Islet of Langerhans (tissue), 1 donor: Measurements from ENCODE around the gene ACAP2.
"Not testable (repeated sequence)": the region's sequence is repeated elsewhere in the genome, so short reads cannot be mapped to it uniquely, and the experiment has no call there.

Experiments used
- FAIRE-seq: peaks from one replicate; lab custom pipeline; 2011; peaks lifted over from hg19 to GRCh38; lab: Jason Lieb, UNC

Gene ACAP2

GRCh38 chr3:195443391-195443989, 670 bp upstream of the ACAP2 start:
- FAIRE-seq, result peak; percentile 75

- FAIRE-seq, result no peak
Measured at GRCh38 chr3:195441992-195442572, 738 bp downstream of the ACAP2 start.

- FAIRE-seq, result no peak
Measured at GRCh38 chr3:195441476-195441991, 1.3 kb downstream of the ACAP2 start.

- FAIRE-seq, result no peak
Measured at GRCh38 chr3:195441051-195441450, 1.8 kb downstream of the ACAP2 start.

- no peak for FAIRE-seq
Measured at GRCh38 chr3:195440379-195440778, 2.4 kb downstream of the ACAP2 start.

GRCh38 chr3:195438371-195438770, 4.4 kb downstream of the ACAP2 start:
- no peak for FAIRE-seq

- FAIRE-seq, result no peak
Measured at GRCh38 chr3:195425849-195426248, 17.0 kb downstream of the ACAP2 start.

GRCh38 chr3:195423818-195424217, 19.0 kb downstream of the ACAP2 start:
- FAIRE-seq, result peak; percentile 45

- no peak for FAIRE-seq
Measured at GRCh38 chr3:195421400-195421799, 21.4 kb downstream of the ACAP2 start.

GRCh38 chr3:195416795-195417194, 26.0 kb downstream of the ACAP2 start:
- FAIRE-seq, result no peak

GRCh38 chr3:195411836-195412235, 31.0 kb downstream of the ACAP2 start:
- FAIRE-seq, result no peak

GRCh38 chr3:195410546-195410945, 32.3 kb downstream of the ACAP2 start:
- no peak for FAIRE-seq

- FAIRE-seq, result no peak
Measured at GRCh38 chr3:195407531-195408409, 35.0 kb downstream of the ACAP2 start.

GRCh38 chr3:195405651-195406050, 37.2 kb downstream of the ACAP2 start:
- FAIRE-seq, result no peak

- FAIRE-seq, result no peak
Measured at GRCh38 chr3:195403841-195404408, 38.9 kb downstream of the ACAP2 start.

GRCh38 chr3:195403244-195403643, 39.6 kb downstream of the ACAP2 start:
- FAIRE-seq, result no peak

- FAIRE-seq, result peak; percentile 5
Measured at GRCh38 chr3:195401943-195402342, 40.9 kb downstream of the ACAP2 start.

- FAIRE-seq, result not testable (repeated sequence)
Measured at GRCh38 chr3:195398460-195398859, 44.4 kb downstream of the ACAP2 start.

- no peak for FAIRE-seq
Measured at GRCh38 chr3:195397524-195397923, 45.3 kb downstream of the ACAP2 start.

GRCh38 chr3:195395208-195395816, 47.5 kb downstream of the ACAP2 start:
- no peak for FAIRE-seq

- no peak for FAIRE-seq
Measured at GRCh38 chr3:195394700-195395099, 48.1 kb downstream of the ACAP2 start.

GRCh38 chr3:195394024-195394423, 48.8 kb downstream of the ACAP2 start:
- no peak for FAIRE-seq
